ENCODE measurements around the gene FNDC7. TPM values are rescaled to one million over a fixed set of nuclear protein-coding genes. Genes with fewer than 3 reads are reported as not detected.

The FNDC7 gene
- total RNA-seq, 2 experiments from 2014 or later = not detected

Other genes starting within 250 kb of the FNDC7 start
- gene EEIG2, start 152.8 kb upstream of the FNDC7 start, total RNA-seq = 1 to 10 TPM; 8.4 to 8.7 TPM
- 10 to 100 TPM; 25.6 to 25.8 TPM for gene HENMT1, start 51.8 kb upstream of the FNDC7 start, total RNA-seq
- gene PRPF38B, start 20.6 kb upstream of the FNDC7 start, total RNA-seq = 10 to 100 TPM; 57.0 to 63.5 TPM
- gene STXBP3, start 33.8 kb downstream of the FNDC7 start, total RNA-seq = 10 to 100 TPM; 40.8 to 46.8 TPM
- not detected for gene AKNAD1, start 144.2 kb downstream of the FNDC7 start, total RNA-seq
- gene GPSM2, start 164.1 kb downstream of the FNDC7 start, total RNA-seq = 10 to 100 TPM; 17.1 to 21.9 TPM